Heart left ventricle (tissue), 13 donors: ENCODE results near the gene HLCS.

Source experiments
- POLR2A ChIP-seq, 2 donors: fragments of 450-650 bp; IDR thresholded peaks; one replicate each; pipeline ENCODE4 v1.6.1; 2017; ENCODE audit warnings: antibody characterized with exemption in 2 of 2, mild to moderate bottlenecking in 2 of 2, moderate library complexity in 2 of 2
- TF ChIP-seq, protein P1 (sequence below), 12 donors: fragments of 200-600 bp; sonication (generic) in 4 of 12; IDR thresholded peaks; one replicate each; pipeline versions ENCODE4 v1.5.0 to v1.8.0; 2018 to 2022; ENCODE audit warnings: antibody characterized with exemption in 12 of 12, mild to moderate bottlenecking in 5 of 12
- donor health status: ischemic (EF 13 %, LVEDD 7.1; RV severe dilation, severe dysfunction).
- donor health status: DM: no; HTN: yes; CAD: no.
- donor health status: DM: no; HTN: no; CAD: no.
- donor health status: ischemic (EF 25% LVEDD 6.9; RV normal size, moderate dysfunction).
- donor health status: ischemic (EF 25% LVEDD 5.7; RV mildly dilated, moderate dysfunction).
- donor health status: ischemic (EF 35%, LVEDD 5.7; RV mildly dilated, moderate dysfunction).
- donor health status: nonischemic (EF 11% LVEDD 7.7; RV severe dilation, severe dysfunction).
- donor health status: DM: yes; HTN: yes; CAD: no.
- donor health status: PGD.
- donor health status: ischemic (EF 29% LVEDD 5.4; RV normal size, mild dysfunction).
- donor health status: nonischemic (EF 23%, LVEDD 6.1; RV moderate dilation, normal function).

DNA sequence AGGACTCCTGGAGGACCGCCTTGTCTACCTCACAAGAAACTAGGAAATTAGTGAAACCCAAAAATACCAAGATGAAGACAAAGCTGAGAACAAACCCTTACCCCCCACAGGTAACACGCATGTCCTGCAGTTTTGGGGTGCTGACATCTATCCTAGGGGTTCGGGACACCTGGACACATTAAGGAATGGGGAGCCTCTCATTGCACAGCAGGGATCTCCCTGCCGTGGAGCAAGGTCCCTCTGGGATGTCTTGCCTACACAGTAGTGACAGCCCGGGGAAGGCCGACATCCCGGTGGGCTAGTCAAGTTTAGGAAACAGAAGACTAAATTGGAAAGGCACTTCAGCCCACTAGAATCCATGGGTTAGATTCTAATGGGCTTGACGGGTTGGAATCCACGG, 223.0 kb downstream of the HLCS start:
- TF ChIP-seq, protein P1, sequence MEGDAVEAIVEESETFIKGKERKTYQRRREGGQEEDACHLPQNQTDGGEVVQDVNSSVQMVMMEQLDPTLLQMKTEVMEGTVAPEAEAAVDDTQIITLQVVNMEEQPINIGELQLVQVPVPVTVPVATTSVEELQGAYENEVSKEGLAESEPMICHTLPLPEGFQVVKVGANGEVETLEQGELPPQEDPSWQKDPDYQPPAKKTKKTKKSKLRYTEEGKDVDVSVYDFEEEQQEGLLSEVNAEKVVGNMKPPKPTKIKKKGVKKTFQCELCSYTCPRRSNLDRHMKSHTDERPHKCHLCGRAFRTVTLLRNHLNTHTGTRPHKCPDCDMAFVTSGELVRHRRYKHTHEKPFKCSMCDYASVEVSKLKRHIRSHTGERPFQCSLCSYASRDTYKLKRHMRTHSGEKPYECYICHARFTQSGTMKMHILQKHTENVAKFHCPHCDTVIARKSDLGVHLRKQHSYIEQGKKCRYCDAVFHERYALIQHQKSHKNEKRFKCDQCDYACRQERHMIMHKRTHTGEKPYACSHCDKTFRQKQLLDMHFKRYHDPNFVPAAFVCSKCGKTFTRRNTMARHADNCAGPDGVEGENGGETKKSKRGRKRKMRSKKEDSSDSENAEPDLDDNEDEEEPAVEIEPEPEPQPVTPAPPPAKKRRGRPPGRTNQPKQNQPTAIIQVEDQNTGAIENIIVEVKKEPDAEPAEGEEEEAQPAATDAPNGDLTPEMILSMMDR (IDR thresholded peaks at IDR 0.05), result no peak
- no peak for TF ChIP-seq POLR2A (IDR thresholded peaks at IDR 0.05)
